ENCODE results near the gene KDM6B.

DNA sequence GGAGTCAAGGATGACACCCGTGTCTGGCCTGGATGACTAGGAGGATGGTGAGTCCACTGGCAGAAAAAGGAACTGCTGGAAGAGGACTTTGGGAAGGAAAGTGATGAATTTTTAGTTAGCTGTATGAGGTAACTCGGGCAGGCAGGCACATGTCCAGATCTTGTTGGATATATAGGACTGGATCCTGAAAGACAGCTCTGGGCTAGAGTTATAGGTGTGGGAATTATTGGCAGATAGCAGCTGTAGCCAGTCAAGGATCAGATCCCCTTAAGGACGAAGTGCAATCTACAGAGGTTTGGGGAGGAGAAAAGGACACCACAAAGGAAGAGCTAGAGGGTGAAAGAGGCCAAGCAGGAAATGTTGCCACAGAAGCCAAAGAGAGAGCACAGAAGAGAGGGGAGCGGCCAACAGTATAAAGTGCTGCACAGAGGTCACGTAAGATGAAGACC is 33.9 kb downstream of the KDM6B start:
- TF ChIP-seq TAF1 (IDR thresholded peaks at IDR 0.05; ENCODE audit: low read depth): no peak
- TF ChIP-seq EZH2 (IDR thresholded peaks at IDR 0.05; ENCODE audit: borderline replicate concordance, insufficient read depth, low read length, poor library complexity, severe bottlenecking): no peak
- TF ChIP-seq, protein P1, sequence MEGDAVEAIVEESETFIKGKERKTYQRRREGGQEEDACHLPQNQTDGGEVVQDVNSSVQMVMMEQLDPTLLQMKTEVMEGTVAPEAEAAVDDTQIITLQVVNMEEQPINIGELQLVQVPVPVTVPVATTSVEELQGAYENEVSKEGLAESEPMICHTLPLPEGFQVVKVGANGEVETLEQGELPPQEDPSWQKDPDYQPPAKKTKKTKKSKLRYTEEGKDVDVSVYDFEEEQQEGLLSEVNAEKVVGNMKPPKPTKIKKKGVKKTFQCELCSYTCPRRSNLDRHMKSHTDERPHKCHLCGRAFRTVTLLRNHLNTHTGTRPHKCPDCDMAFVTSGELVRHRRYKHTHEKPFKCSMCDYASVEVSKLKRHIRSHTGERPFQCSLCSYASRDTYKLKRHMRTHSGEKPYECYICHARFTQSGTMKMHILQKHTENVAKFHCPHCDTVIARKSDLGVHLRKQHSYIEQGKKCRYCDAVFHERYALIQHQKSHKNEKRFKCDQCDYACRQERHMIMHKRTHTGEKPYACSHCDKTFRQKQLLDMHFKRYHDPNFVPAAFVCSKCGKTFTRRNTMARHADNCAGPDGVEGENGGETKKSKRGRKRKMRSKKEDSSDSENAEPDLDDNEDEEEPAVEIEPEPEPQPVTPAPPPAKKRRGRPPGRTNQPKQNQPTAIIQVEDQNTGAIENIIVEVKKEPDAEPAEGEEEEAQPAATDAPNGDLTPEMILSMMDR (IDR thresholded peaks at IDR 0.05; ENCODE audit: poor library complexity, severe bottlenecking): no peak
- TF ChIP-seq POLR2AphosphoS5 (IDR thresholded peaks at IDR 0.05): no peak

All from neural cell (in vitro differentiated cells).